Endothelial cell of umbilical vein (primary cell): ENCODE measurements around the gene HOXC5. TPM values are rescaled to one million over a fixed set of nuclear protein-coding genes. Genes with fewer than 3 reads are reported as not detected.
A peak's percentile ranks its signal among the peaks of the same experiment; 100 is the strongest.

Experiments
- Bru-seq: library from RNA; stranded (reverse); fragments of 400-500 nt; gene quantifications from one replicate; lab custom pipeline; 2021; lab: Mats Ljungman, UMichigan
- BruChase-seq, 2 experiments: library from RNA; stranded (reverse); fragments of 400-500 nt; gene quantifications; one replicate each; lab custom pipeline; 2021; lab: Mats Ljungman, UMichigan
- BruUV-seq: library from RNA; stranded (reverse); fragments of 400-500 nt; replicated peaks from 2 replicates; lab custom pipeline; 2021; lab: Mats Ljungman, UMichigan
- CTCF ChIA-PET: fragments of 300-600, 350-600 bp; sonication (Branson Sonifier 250); formaldehyde crosslinking; loops from one replicate; lab custom pipeline; 2021; ENCODE audit warnings: antibody characterized with exemption, inconsistent platforms; lab: Charles Lee
- POLR2A ChIA-PET: fragments of 300-600, 350-600 bp; sonication (Branson Sonifier 250); formaldehyde crosslinking; loops from one replicate; lab custom pipeline; 2021; ENCODE audit warnings: antibody characterized with exemption, inconsistent platforms; lab: Charles Lee
- DNase-seq: peaks from one replicate; pipeline ENCODE4 v3.0.0-alpha.2; 2011; ENCODE audit warnings: low read depth, low spot score
- FAIRE-seq: peaks from 2 replicates; lab custom pipeline; 2011; peaks lifted over from hg19 to GRCh38; lab: Jason Lieb, UNC
- H2AFZ ChIP-seq: 2 replicates; pipeline ENCODE4 v1.6.0; 2012; ENCODE audit warnings: low read depth, low read length, control low read depth, inconsistent platforms
- H3K27ac ChIP-seq: 2 replicates; pipeline ENCODE4 v1.5.1; 2011; ENCODE audit warnings: low read depth, mild to moderate bottlenecking, control low read depth, low read length, moderate library complexity; ENCODE audit not compliant: insufficient read depth
- H3K27me3 ChIP-seq, 2 experiments: 2 replicates each; pipeline versions ENCODE4 v1.6.0 to v1.6.1; 2011; ENCODE audit warnings: low read length in 2 of 2, mixed read lengths in 1 of 2; ENCODE audit not compliant: control insufficient read depth in 2 of 2, insufficient read depth in 2 of 2
- H3K36me3 ChIP-seq, 2 experiments: 2 replicates in 1 of 2; 3 replicates in 1 of 2; pipeline ENCODE4 v1.5.1; 2011; ENCODE audit warnings: low read length in 2 of 2, mild to moderate bottlenecking in 1 of 2, moderate library complexity in 1 of 2; ENCODE audit not compliant: control insufficient read depth in 2 of 2, insufficient read depth in 2 of 2; ENCODE audit errors: extremely low read depth in 1 of 2
- H3K4me1 ChIP-seq: 3 replicates; pipeline ENCODE4 v1.5.1; 2011; ENCODE audit warnings: mild to moderate bottlenecking, low read length; ENCODE audit not compliant: control insufficient read depth, insufficient read depth; ENCODE audit errors: extremely low read depth
- H3K4me2 ChIP-seq: 2 replicates; pipeline ENCODE4 v1.6.1; 2011; ENCODE audit warnings: low read length, control low read depth, mixed read lengths; ENCODE audit not compliant: insufficient read depth
- H3K4me3 ChIP-seq, 3 experiments: fragments of 200-600 bp in 1 of 3; sonication (generic), shearing (Covaris generic) in 1 of 3; replicated peaks in 1 of 3; 2 replicates each; pipeline ENCODE4 v1.5.1; 2011 to 2016; ENCODE audit warnings: control low read depth in 3 of 3, low read length in 3 of 3, mild to moderate bottlenecking in 2 of 3, inconsistent platforms in 1 of 3, low read depth in 1 of 3, moderate library complexity in 1 of 3; ENCODE audit not compliant: insufficient read depth in 1 of 3
- H3K79me2 ChIP-seq: 2 replicates; pipeline ENCODE4 v1.6.0; 2012; ENCODE audit warnings: low read length, inconsistent platforms; ENCODE audit not compliant: control insufficient read depth, insufficient read depth
- H3K9ac ChIP-seq: replicated peaks from 2 replicates; pipeline ENCODE3; 2011; ENCODE audit warnings: low read length, control low read depth; ENCODE audit not compliant: insufficient read depth; ENCODE audit errors: extremely low read depth
- H3K9me1 ChIP-seq: replicated peaks from 3 replicates; pipeline ENCODE4 v1.6.0; 2011; ENCODE audit warnings: mild to moderate bottlenecking, low read length; ENCODE audit not compliant: control insufficient read depth, insufficient read depth; ENCODE audit errors: extremely low read depth
- H3K9me3 ChIP-seq: replicated peaks from 2 replicates; pipeline ENCODE4 v1.5.1; 2012; ENCODE audit warnings: low read length, inconsistent platforms; ENCODE audit not compliant: control insufficient read depth, insufficient read depth
- H4K20me1 ChIP-seq: replicated peaks from 2 replicates; pipeline ENCODE3; 2011; ENCODE audit warnings: mild to moderate bottlenecking, low read length; ENCODE audit not compliant: control insufficient read depth, insufficient read depth; ENCODE audit errors: extremely low read depth
- CTCF ChIP-seq, 2 donors: IDR thresholded peaks; 1 replicate in 1 of 2; 2 replicates in 1 of 2; pipeline ENCODE4 v1.5.1; 2011; ENCODE audit warnings: low read length in 2 of 2, mild to moderate bottlenecking in 2 of 2, moderate library complexity in 2 of 2, control low read depth in 1 of 2, inconsistent platforms in 1 of 2, low read depth in 1 of 2; ENCODE audit not compliant: insufficient read depth in 1 of 2; ENCODE audit errors: extremely low read depth in 1 of 2
- EZH2 ChIP-seq: IDR thresholded peaks from 2 replicates; pipeline ENCODE4 v1.6.1; 2012; ENCODE audit warnings: borderline replicate concordance, low read depth, mild to moderate bottlenecking, moderate library complexity, low read length, inconsistent platforms; ENCODE audit not compliant: severe bottlenecking
- FOS ChIP-seq: IDR thresholded peaks from 2 replicates; pipeline ENCODE4 v1.6.1; 2011; ENCODE audit warnings: mild to moderate bottlenecking, low read length, moderate library complexity, borderline replicate concordance; ENCODE audit not compliant: insufficient read depth
- POLR2A ChIP-seq: IDR thresholded peaks from 2 replicates; pipeline ENCODE4 v1.6.1; 2012; ENCODE audit warnings: low read depth, mild to moderate bottlenecking, control low read depth, low read length
- dilution Hi-C: fragments of 300-500 bp; cut with MboI; formaldehyde crosslinking; loops from one replicate; pipeline ENCODE4 v1.15.0; 2019; ENCODE audit warnings: low sequenced_read_pairs; ENCODE audit not compliant: extremely low pct_ligation_motif_present
- intact Hi-C: fragments of 100-400 bp; cut with micrococcal nuclease; formaldehyde crosslinking; loops from one replicate; pipeline ENCODE4 v1.10.0; 2022
- long read RNA-seq: library from polyadenylated mRNA; stranded (forward); transcript quantifications from one replicate; pipeline ENCODE4 v2.0.0, GENCODE V29; 2021
- polyA minus RNA-seq, 3 experiments: library from RNA; depleted of rRNA, polyadenylated mRNA; stranded (reverse); fragments of >200 nt; gene quantifications; 1 replicate in 1 of 3; 2 replicates in 2 of 3; pipeline ENCODE4 v1.2.3, GENCODE V29; 2011
- polyA plus RNA-seq, 4 experiments: library from polyadenylated mRNA; depleted of rRNA in 3 of 4; stranded (reverse) in 3 of 4; unstranded in 1 of 4; fragments of >200 nt; gene quantifications; 2 replicates each; pipeline versions ENCODE4 v1.2.1 to v1.2.3, GENCODE V29; 2011 to 2012; ENCODE audit warnings: missing spikeins in 1 of 4
- total RNA-seq: library from RNA; stranded (reverse); gene quantifications from 2 replicates; pipeline ENCODE4 v1.2.3, GENCODE V29; 2021

The HOXC5 gene
- total RNA-seq (not detected in 2 replicates), polyA plus RNA-seq (not detected in 2 replicates), polyA minus RNA-seq (not detected in 2 replicates), Bru-seq, nascent RNA (not detected), BruChase-seq, experiment 1, labeled RNA remaining after a 6-hour chase (not detected), BruChase-seq, experiment 2, labeled RNA remaining after a 2-hour chase (percentile 8 among the genes with signal in this experiment)
- not detected in 2 replicates for polyA plus RNA-seq (2011; cell fraction: cytosol; rRNA removed)
- 0.07 and 0.08 TPM in 2 replicates for polyA plus RNA-seq (2011; cell fraction: nucleus; rRNA removed)
- 0.13 and 0.38 TPM in 2 replicates for polyA plus RNA-seq (2012)
- polyA minus RNA-seq (2011; cell fraction: cytosol; rRNA and poly(A)+ RNA removed), result not detected
- not detected in 2 replicates for polyA minus RNA-seq (2011; cell fraction: nucleus; rRNA and poly(A)+ RNA removed)
- long read RNA-seq, result 0 reads

DNA sequence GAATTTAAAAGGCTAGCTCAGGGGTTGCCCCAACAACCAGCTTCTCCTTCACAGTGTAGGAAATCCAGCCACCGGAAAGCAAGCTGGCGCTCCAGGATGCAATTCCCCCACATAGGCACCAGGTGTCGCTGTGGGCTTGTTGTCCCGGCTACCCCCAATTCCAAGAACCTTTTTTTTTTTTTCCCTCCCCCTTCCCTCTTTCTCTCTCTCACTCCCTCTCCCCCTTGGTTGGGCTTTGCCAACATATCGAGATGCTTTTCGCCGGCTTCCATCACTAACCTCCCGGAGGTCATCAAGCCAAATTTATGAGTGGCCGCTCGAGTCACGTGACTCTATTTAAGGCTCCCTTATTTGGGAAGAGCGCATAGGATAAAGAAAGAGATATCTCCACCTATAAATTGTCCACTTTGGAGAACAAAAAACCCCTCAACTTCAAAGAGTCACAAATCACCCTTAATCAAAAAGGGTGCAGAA is at the start of gene HOXC5:
Gene HOXC5, plus strand, starts transcription at position 424 of the 474 bp plus-strand sequence. CDS start 73 bp downstream, outside the sequence.
- H2AFZ ChIP-seq, result no peak within 1 kb of the TSS
- H4K20me1 ChIP-seq, result no peaks in the 10 kb centered on the region
- FAIRE-seq (peak; percentile 75), DNase-seq (peak; percentile 37)
- TF ChIP-seq CTCF (IDR thresholded peaks at IDR 0.05; ENCODE audit: extremely low read depth in 1 of 2, insufficient read depth in 1 of 2, low read depth in 1 of 2, low read length in 2 of 2) (peak; percentile 79 to 81), POLR2A (no peak)
- dilution Hi-C loops (no loop called here), intact Hi-C loops (loop anchor here (1.0 kb wide), 2 partner anchors 159 to 169 kb away; no protein-coding TSS in a partner anchor)
- no peaks in the 10 kb centered on the region for H3K79me2 ChIP-seq
- no peaks in the 10 kb centered on the region for H3K9me3 ChIP-seq
- no TSS peak for BruUV-seq
- H3K27me3 ChIP-seq, result peaks cover 79 to 88% of the 10 kb centered on the region in 2 experiments
- H3K36me3 ChIP-seq, result no peaks in the 10 kb centered on the region
- POLR2A ChIA-PET, result no interaction called here
- no peak within 1 kb of the TSS for H3K27ac ChIP-seq
- H3K9me1 ChIP-seq, result no peaks in the 10 kb centered on the region
- no peak within 1 kb of the TSS for H3K4me2 ChIP-seq
- no peak within 1 kb of the TSS for H3K9ac ChIP-seq
- H3K4me3 ChIP-seq, result no peak within 1 kb of the TSS
- H3K4me1 ChIP-seq, result no peaks in the 10 kb centered on the region
- CTCF ChIA-PET, result interaction anchor here (0.5 to 6.1 kb wide), 25 partner anchors 8 to 182 kb away, joined by 3 to 91 read pairs (median 5); partner anchors contain the start of genes HOXC10 and HOXC4

GRCh38 chr12:53983568-53983949 is 49.3 kb upstream of the HOXC5 start:
- Histone ChIP-seq H3K9ac (no peak overlapping the region), H3K79me2 (no peaks in the 10 kb centered on the region), H3K27me3 (peaks cover 87 to 92% of the 10 kb centered on the region in 2 experiments), H3K27ac (no peak overlapping the region), H3K4me3 (no peak overlapping the region), H3K9me3 (no peaks in the 10 kb centered on the region), H2AFZ (no peak overlapping the region), H3K36me3 (no peaks in the 10 kb centered on the region), H3K4me1 (no peaks in the 10 kb centered on the region), H4K20me1 (no peaks in the 10 kb centered on the region), H3K9me1 (no peaks in the 10 kb centered on the region), H3K4me2 (no peak overlapping the region)
- intact Hi-C loops, result no loop called here
- CTCF ChIA-PET, result interaction anchor here (3.2 to 3.9 kb wide), 2 partner anchors 218 to 224 kb away, joined by 34 to 44 read pairs; no protein-coding TSS in a partner anchor
- no TSS peak for BruUV-seq
- dilution Hi-C loops, result no loop called here
- DNase-seq (no peak), FAIRE-seq (no peak)
- no peak for TF ChIP-seq FOS
- TF ChIP-seq EZH2, result peak; percentile 78
- POLR2A ChIA-PET, result no interaction called here
